ENCODE measurements around the gene TTC7B.

The TTC7B gene

GRCh38 chr14:90564496-90564895 lies 251.7 kb downstream of the TTC7B start:
- no peaks in the 10 kb centered on the region for H3K36me3 ChIP-seq (ENCODE audit: low read length)

GRCh38 chr14:90562652-90563051 lies 253.6 kb downstream of the TTC7B start:
- Histone ChIP-seq H2AFZ (ENCODE audit: low read depth, low read length, severe bottlenecking) (no peak overlapping the region), H3K36me3 (ENCODE audit: low read length) (no peaks in the 10 kb centered on the region), H3K4me2 (ENCODE audit: low read depth, low read length, poor library complexity, severe bottlenecking) (no peak overlapping the region), H4K20me1 (ENCODE audit: low read depth, low read length) (no peaks in the 10 kb centered on the region), H3K27me3 (ENCODE audit: low read length) (no peaks in the 10 kb centered on the region), H3K27ac (ENCODE audit: low read depth, low read length) (no peak overlapping the region), H3K9me3 (ENCODE audit: insufficient read depth, low read length) (no peaks in the 10 kb centered on the region), H3K9me2 (replicated peaks; ENCODE audit: insufficient read depth, low read length) (no peaks in the 10 kb centered on the region), H3K4me3 (ENCODE audit: insufficient read depth, low read length, poor library complexity, severe bottlenecking) (no peak overlapping the region), H3K79me2 (ENCODE audit: insufficient read depth, low read length) (no peaks in the 10 kb centered on the region), H3F3A (ENCODE audit: insufficient read depth) (no peaks in the 10 kb centered on the region), H3K9ac (ENCODE audit: low read length) (no peak overlapping the region)
- no peak for TF ChIP-seq EZH2phosphoT487 (conservative IDR thresholded peaks at IDR 0.05; ENCODE audit: low read length)
- TF ChIP-seq, protein P1, sequence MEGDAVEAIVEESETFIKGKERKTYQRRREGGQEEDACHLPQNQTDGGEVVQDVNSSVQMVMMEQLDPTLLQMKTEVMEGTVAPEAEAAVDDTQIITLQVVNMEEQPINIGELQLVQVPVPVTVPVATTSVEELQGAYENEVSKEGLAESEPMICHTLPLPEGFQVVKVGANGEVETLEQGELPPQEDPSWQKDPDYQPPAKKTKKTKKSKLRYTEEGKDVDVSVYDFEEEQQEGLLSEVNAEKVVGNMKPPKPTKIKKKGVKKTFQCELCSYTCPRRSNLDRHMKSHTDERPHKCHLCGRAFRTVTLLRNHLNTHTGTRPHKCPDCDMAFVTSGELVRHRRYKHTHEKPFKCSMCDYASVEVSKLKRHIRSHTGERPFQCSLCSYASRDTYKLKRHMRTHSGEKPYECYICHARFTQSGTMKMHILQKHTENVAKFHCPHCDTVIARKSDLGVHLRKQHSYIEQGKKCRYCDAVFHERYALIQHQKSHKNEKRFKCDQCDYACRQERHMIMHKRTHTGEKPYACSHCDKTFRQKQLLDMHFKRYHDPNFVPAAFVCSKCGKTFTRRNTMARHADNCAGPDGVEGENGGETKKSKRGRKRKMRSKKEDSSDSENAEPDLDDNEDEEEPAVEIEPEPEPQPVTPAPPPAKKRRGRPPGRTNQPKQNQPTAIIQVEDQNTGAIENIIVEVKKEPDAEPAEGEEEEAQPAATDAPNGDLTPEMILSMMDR (IDR thresholded peaks at IDR 0.05; ENCODE audit: insufficient read depth, low read length, poor library complexity, severe bottlenecking) = no peak

More at GRCh38 chr14:90564496-90564895, 251.7 kb downstream of the TTC7B start:
- Histone ChIP-seq H3K27me3 (ENCODE audit: low read length) (no peaks in the 10 kb centered on the region), H4K20me1 (ENCODE audit: low read depth, low read length) (no peaks in the 10 kb centered on the region), H3K4me3 (ENCODE audit: insufficient read depth, low read length, poor library complexity, severe bottlenecking) (no peak overlapping the region), H3F3A (ENCODE audit: insufficient read depth) (no peaks in the 10 kb centered on the region), H3K9ac (ENCODE audit: low read length) (no peak overlapping the region), H2AFZ (ENCODE audit: low read depth, low read length, severe bottlenecking) (no peak overlapping the region), H3K9me3 (ENCODE audit: insufficient read depth, low read length) (no peaks in the 10 kb centered on the region), H3K9me2 (replicated peaks; ENCODE audit: insufficient read depth, low read length) (no peaks in the 10 kb centered on the region), H3K27ac (ENCODE audit: low read depth, low read length) (no peak overlapping the region), H3K4me2 (ENCODE audit: low read depth, low read length, poor library complexity, severe bottlenecking) (no peak overlapping the region), H3K79me2 (ENCODE audit: insufficient read depth, low read length) (no peaks in the 10 kb centered on the region)
- TF ChIP-seq EZH2phosphoT487 (conservative IDR thresholded peaks at IDR 0.05; ENCODE audit: low read length) = no peak
- TF ChIP-seq, protein P1 (IDR thresholded peaks at IDR 0.05; ENCODE audit: insufficient read depth, low read length, poor library complexity, severe bottlenecking) = no peak

- Histone ChIP-seq H3K79me2 (ENCODE audit: insufficient read depth, low read length) (no peaks in the 10 kb centered on the region), H3F3A (ENCODE audit: insufficient read depth) (no peaks in the 10 kb centered on the region)
- TF ChIP-seq, protein P1 (IDR thresholded peaks at IDR 0.05; ENCODE audit: insufficient read depth, low read length, poor library complexity, severe bottlenecking) = no peak
- TF ChIP-seq EZH2phosphoT487 (conservative IDR thresholded peaks at IDR 0.05; ENCODE audit: low read length) = no peak
These were observed 254.3 kb downstream of the TTC7B start for GRCh38 chr14:90561920-90562319.

More at GRCh38 chr14:90561920-90562319, 254.3 kb downstream of the TTC7B start:
- no peak overlapping the region for H3K27ac ChIP-seq (ENCODE audit: low read depth, low read length)
- H3K4me3 ChIP-seq (ENCODE audit: insufficient read depth, low read length, poor library complexity, severe bottlenecking) = no peak overlapping the region
- no peaks in the 10 kb centered on the region for H3K9me2 ChIP-seq (replicated peaks; ENCODE audit: insufficient read depth, low read length)
- H3K9me3 ChIP-seq (ENCODE audit: insufficient read depth, low read length) = no peaks in the 10 kb centered on the region
- H3K36me3 ChIP-seq (ENCODE audit: low read length) = no peaks in the 10 kb centered on the region
- no peak overlapping the region for H3K9ac ChIP-seq (ENCODE audit: low read length)
- no peak overlapping the region for H3K4me2 ChIP-seq (ENCODE audit: low read depth, low read length, poor library complexity, severe bottlenecking)
- no peaks in the 10 kb centered on the region for H4K20me1 ChIP-seq (ENCODE audit: low read depth, low read length)
- no peaks in the 10 kb centered on the region for H3K27me3 ChIP-seq (ENCODE audit: low read length)
- H2AFZ ChIP-seq (ENCODE audit: low read depth, low read length, severe bottlenecking) = no peak overlapping the region

Measured in SU-DHL-6 (cell line).